Measurements from ENCODE around the gene EXD3.

Gene EXD3

GRCh38 chr9:137319739-137320551 lies 103.0 kb downstream of the EXD3 start:
- DNase-seq (ENCODE audit: low spot score) = peak; percentile 3

DNA sequence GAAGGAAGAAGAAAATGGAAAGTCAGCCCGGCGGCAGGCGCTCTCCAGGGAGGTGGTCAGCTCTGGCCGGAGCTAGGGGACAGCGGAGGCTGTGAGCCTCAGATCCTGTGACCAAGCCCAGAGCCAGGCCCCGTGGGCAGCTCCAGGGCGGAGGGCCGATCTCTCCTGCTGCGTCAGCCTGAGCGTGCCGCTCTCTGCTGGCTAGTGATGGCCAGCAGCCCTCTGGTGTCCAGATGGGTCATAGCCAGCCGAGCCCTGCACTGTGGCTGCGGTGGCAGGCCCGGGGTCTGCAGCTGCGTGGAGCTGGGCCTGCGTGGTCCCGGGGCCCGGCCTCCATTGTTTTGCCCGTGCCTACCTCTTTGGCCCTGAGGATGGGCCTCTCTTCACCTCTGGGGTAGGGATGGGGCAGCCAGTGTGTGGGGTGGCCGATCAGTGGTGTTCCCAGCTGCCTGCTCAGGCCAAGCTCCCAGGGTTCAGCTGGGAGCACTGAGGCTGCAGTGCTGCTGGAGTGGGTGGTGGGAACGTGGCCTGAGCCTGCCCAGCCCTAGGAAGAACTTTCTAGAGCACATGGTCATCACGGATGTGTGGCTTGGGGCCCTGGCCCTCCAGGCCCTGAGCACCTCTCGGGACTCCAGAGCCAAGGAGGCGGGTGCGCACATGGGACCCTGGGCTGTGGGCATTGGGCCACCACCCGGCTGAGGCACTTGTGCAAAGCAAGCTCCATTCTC lies 103.8 kb downstream of the EXD3 start:
- peak; percentile 2 for DNase-seq (ENCODE audit: low spot score)
- no peak for FAIRE-seq

More at GRCh38 chr9:137319739-137320551, 103.0 kb downstream of the EXD3 start:
- FAIRE-seq = no peak

- no peak for DNase-seq (ENCODE audit: low spot score)
- FAIRE-seq = no peak
These were observed 104.4 kb downstream of the EXD3 start for GRCh38 chr9:137318602-137319001.

DNA sequence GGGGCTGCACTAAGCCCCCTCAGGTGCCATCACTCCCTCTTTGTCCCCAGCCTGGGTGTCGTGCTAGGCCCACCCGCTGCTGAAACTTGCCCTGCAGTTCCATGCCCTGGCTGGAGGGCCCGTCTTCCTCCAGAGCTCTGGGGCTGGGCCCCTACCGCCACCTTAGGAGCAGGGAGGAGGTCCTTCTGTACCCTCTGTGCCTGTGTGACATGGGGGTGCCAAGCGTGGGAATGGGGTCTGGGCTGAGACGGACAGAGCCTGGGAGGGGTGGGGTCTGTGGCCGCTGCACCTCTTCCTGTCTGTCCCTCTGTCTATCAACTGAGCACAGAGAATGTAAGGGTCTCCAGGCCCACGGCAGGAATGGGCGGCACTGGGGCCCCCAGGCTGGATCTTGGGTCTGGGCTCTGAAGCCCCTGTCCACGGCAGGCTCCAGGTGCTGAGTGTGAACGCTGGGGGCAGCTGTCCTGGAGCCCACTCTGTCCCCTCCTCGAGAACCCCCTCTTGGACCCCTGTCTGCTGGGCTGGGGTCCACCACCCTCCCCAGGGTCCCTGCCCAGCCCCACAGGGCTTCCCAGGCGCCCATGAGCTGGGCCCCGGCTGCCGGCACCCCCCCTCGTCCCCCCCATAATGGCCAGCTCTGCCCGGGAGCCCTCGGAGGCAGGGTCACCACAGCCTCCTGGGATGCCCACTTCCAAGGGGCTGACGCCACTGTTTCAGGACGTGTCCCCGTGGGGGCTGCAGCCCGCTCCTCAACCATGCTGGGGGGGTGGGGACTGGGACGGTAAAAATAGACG lies 105.0 kb downstream of the EXD3 start:
- DNase-seq (ENCODE audit: low spot score) (no peak), FAIRE-seq (no peak)

DNA sequence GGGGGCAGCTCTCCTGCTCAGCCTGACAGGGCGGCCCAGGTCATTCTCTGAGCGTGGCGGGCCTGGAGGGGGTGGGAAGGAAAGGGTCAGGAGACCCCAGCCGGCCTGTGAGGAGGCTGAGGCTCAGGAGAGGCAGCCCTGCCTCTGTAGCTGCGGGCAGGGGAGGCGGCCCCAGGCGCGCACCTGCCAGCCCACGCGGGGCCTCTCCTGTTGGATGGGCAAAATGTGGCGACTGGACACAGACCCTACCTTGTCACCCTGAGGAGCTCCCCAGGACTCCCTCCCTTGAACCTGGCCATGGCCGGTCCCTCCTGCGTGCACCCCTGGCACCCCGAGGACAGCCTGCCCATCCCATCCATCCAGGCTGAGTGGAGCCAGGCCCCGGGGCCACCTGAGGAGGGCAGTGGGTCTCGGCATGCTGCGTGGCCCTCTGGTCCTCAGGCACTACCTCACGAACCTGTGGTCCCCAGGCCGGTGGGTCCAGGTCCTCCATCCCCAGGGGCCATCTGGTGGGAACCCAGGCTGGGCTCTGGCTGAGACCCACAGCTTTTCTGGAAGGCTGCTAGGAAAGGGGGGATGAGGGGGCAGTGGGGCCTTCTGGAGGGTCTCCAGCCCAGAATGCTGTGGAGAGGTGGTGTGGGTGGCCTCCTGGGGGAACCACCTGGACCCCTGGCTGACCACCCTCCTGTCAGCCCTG lies 105.8 kb downstream of the EXD3 start:
- DNase-seq (ENCODE audit: low spot score) (no peak), FAIRE-seq (no peak)

DNA sequence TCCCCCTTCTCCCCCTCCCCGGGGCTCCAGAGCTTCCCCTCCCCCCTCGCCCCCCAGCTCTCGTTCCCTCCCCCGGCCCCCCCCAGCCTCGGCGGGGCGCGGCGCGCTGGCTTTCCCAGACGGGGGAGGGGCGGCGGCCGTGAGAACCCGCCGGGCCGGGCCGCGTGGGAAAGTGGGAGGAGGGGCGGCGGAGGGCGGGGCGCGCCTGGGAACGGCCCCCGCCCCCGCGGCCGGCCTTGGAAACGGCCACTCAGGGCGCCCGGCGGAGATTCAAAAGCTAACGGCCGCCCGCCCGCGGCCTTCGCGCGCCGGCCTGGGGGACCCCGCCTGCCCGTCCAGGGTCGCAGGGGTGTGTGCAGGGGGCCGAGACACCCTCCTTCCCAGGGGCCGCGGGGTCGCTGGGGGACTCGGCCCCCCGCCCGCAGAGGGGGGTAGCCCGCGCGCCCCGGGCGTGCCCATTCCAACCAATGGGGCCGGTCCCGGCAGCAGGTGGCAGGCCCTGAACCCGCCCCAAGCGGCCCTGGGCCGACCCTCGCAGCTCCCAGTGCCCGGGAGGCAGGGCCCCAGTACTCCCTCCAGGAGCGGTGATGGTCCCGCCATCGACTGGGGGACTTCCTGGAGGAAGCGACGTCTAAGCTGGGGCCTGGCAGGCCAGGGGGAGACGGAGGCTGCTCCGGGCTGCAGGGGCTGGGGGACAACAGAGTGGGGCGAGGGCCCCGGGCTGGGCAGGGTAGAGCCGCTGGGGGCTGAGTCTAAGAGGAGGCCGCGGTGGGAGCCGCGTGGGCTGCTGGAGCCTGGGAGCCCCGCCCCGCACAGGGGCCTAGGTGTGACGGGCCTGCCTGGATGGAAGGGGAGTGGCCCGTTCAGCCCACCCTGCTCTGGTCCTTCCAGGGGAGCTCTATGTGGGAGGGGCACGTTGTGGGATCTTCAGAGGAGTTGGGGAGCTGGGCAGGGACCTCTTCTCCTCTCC lies 106.7 kb downstream of the EXD3 start:
- FAIRE-seq = no peak
- DNase-seq (ENCODE audit: low spot score) = no peak

- FAIRE-seq = no peak
These were observed 107.4 kb downstream of the EXD3 start for GRCh38 chr9:137315581-137316011.

GRCh38 chr9:137314561-137315560 lies 108.1 kb downstream of the EXD3 start:
- DNase-seq (ENCODE audit: low spot score) (no peak), FAIRE-seq (no peak)

More at GRCh38 chr9:137315581-137316011, 107.4 kb downstream of the EXD3 start:
- no peak for DNase-seq (ENCODE audit: low spot score)

- DNase-seq (ENCODE audit: low spot score) (no peak), FAIRE-seq (no peak)
These were observed 108.9 kb downstream of the EXD3 start for GRCh38 chr9:137313956-137314560.

DNA sequence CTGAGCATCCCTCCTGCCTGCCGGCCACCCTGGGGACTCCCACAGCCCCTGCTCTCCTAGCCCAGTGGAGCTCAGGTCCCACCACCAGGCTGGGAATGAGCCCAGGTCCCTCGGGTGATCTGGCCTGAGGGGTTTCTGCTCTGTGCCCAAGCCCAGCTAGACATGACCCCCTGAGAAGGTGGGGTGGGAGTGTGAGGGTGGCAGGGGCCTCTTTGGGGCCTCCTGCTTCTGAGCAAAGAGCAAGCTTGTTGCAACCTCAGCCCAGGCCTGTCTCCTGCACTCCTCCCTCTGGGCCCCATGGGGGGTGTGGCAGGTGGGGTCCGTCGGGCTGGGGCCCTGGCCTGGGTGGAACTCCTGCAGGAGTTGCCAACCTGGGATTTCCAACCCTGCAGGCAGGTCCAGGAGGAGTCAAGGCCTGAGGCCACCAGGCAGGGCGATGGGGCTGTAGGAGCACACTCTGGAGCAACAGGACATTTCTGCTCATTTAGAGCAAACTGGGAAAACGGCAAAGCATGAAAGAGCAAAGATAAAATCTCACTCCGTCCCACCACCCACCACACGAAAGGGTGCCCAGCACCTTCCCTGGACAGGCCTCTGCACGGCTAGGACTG lies 109.5 kb downstream of the EXD3 start:
- no peak for FAIRE-seq
- DNase-seq (ENCODE audit: low spot score) = no peak

GRCh38 chr9:137312852-137313325 lies 110.1 kb downstream of the EXD3 start:
- DNase-seq (ENCODE audit: low spot score) (no peak), FAIRE-seq (no peak)

- no peak for DNase-seq (ENCODE audit: low spot score)
- FAIRE-seq = no peak
These were observed 110.7 kb downstream of the EXD3 start for GRCh38 chr9:137311986-137312851.

GRCh38 chr9:137311171-137311985 lies 111.6 kb downstream of the EXD3 start:
- FAIRE-seq (no peak), DNase-seq (ENCODE audit: low spot score) (no peak)

- DNase-seq (ENCODE audit: low spot score) = no peak
These were observed 112.5 kb downstream of the EXD3 start for GRCh38 chr9:137310189-137311052.

More at GRCh38 chr9:137310189-137311052, 112.5 kb downstream of the EXD3 start:
- FAIRE-seq = no peak

All from urothelium cell line (cell line).